Smooth muscle cell (in vitro differentiated cells): ENCODE results near the gene DDX27. TPM values are rescaled to one million over a fixed set of nuclear protein-coding genes. Genes with fewer than 3 reads are reported as not detected.

Source experiments
- DNase-seq: peaks from one replicate; lab custom pipeline; 2025; ENCODE audit not compliant: unreplicated experiment; lab: John Stamatoyannopoulos, UW
- H2AFZ ChIP-seq: fragments of 200-600 bp; sonication (generic); 2 replicates; pipeline ENCODE4 v1.6.0; 2016; ENCODE audit warnings: antibody characterized with exemption, low read depth, mild to moderate bottlenecking
- H3F3A ChIP-seq: fragments of 200-600 bp; sonication (generic); 2 replicates; pipeline ENCODE4 v1.6.0; 2017; ENCODE audit warnings: antibody characterized with exemption, low read depth
- H3K27ac ChIP-seq: fragments of 200-600 bp; sonication (generic); 2 replicates; pipeline ENCODE4 v1.5.1; 2016; ENCODE audit warnings: low read depth, mild to moderate bottlenecking
- H3K27me3 ChIP-seq: fragments of 200-600 bp; sonication (generic); 2 replicates; pipeline ENCODE4 v1.6.1; 2016; ENCODE audit warnings: low read depth, mild to moderate bottlenecking
- H3K36me3 ChIP-seq: fragments of 200-600 bp; sonication (generic); 2 replicates; pipeline ENCODE4 v1.5.1; 2016; ENCODE audit warnings: low read depth
- H3K4me1 ChIP-seq: fragments of 200-600 bp; sonication (generic); 2 replicates; pipeline ENCODE4 v1.5.1; 2016; ENCODE audit warnings: low read depth
- H3K4me2 ChIP-seq: fragments of 200-600 bp; sonication (generic); 2 replicates; pipeline ENCODE4 v1.6.0; 2016; ENCODE audit warnings: mild to moderate bottlenecking
- H3K4me3 ChIP-seq: fragments of 200-600 bp; sonication (generic); 2 replicates; pipeline ENCODE4 v1.5.1; 2016; ENCODE audit warnings: mild to moderate bottlenecking
- H3K79me2 ChIP-seq: fragments of 200-600 bp; sonication (generic); 2 replicates; pipeline ENCODE4 v1.6.0; 2016; ENCODE audit warnings: low read depth, mild to moderate bottlenecking
- H3K9ac ChIP-seq: fragments of 200-600 bp; sonication (generic); 2 replicates; pipeline ENCODE4 v1.6.0; 2016; ENCODE audit warnings: low read depth
- H3K9me3 ChIP-seq: fragments of 200-600 bp; sonication (generic); replicated peaks from 2 replicates; pipeline ENCODE4 v1.5.1; 2016; ENCODE audit warnings: low read depth
- H4K20me1 ChIP-seq: fragments of 200-600 bp; sonication (generic); 2 replicates; pipeline ENCODE4 v1.6.0; 2016; ENCODE audit warnings: low read depth
- CTCF ChIP-seq: fragments of 200-600 bp; sonication (generic); IDR thresholded peaks from 2 replicates; pipeline ENCODE4 v1.5.1; 2017; ENCODE audit warnings: borderline replicate concordance, mild to moderate bottlenecking, antibody characterized with exemption; ENCODE audit not compliant: insufficient read depth, poor library complexity, severe bottlenecking
- WGBS: methylation state at CpG from one replicate; pipeline ENCODE4 v1.1.7; 2016; ENCODE audit warnings: low lambda C conversion rate; 5-methylcytosine and 5-hydroxymethylcytosine counted together
- polyA plus RNA-seq: library from polyadenylated mRNA; unstranded; fragments of >200 nt; fragmentation: Nextera tagmentation; extraction: Ambion mirVana; gene quantifications from 2 replicates; pipeline ENCODE4 v1.2.1, GENCODE V29; 2016
- total RNA-seq: library from RNA; depleted of rRNA; stranded (reverse); fragments of >200 nt; gene quantifications from 2 replicates; pipeline ENCODE4 v1.2.3, GENCODE V29; 2014

Gene DDX27
- total and polyA plus RNA-seq, 2 experiments from 2014 or later: 19.6 to 28.3 TPM

GRCh38 chr20:49248301-49248700 is 29.1 kb downstream of the DDX27 start:
- H3K36me3 ChIP-seq: peaks cover 23% of the 10 kb centered on the region
- H3K9me3 ChIP-seq: no peaks in the 10 kb centered on the region
- no peak overlapping the region for H2AFZ ChIP-seq
- WGBS: 94% methylated on average over 10 of the region's 10 CpGs
- H3F3A ChIP-seq: peaks cover 10% of the 10 kb centered on the region
- no peak overlapping the region for H3K4me3 ChIP-seq
- no peak overlapping the region for H3K9ac ChIP-seq
- no peak overlapping the region for H3K4me2 ChIP-seq
- no peak for TF ChIP-seq CTCF
- H3K4me1 ChIP-seq: no peaks in the 10 kb centered on the region
- no peak for DNase-seq
- H3K27me3 ChIP-seq: no peaks in the 10 kb centered on the region
- peaks cover 14% of the 10 kb centered on the region for H4K20me1 ChIP-seq
- H3K79me2 ChIP-seq: no peaks in the 10 kb centered on the region
- no peak overlapping the region for H3K27ac ChIP-seq

- no peak for TF ChIP-seq CTCF
- H3K4me1 ChIP-seq: no peaks in the 10 kb centered on the region
- no peaks in the 10 kb centered on the region for H3K9me3 ChIP-seq
- H3K27me3 ChIP-seq: no peaks in the 10 kb centered on the region
- H2AFZ ChIP-seq: no peak overlapping the region
- peaks cover 10% of the 10 kb centered on the region for H3F3A ChIP-seq
- H3K9ac ChIP-seq: no peak overlapping the region
- peaks cover 14% of the 10 kb centered on the region for H4K20me1 ChIP-seq
- no peak for DNase-seq
- no peak overlapping the region for H3K4me2 ChIP-seq
- no peak overlapping the region for H3K27ac ChIP-seq
- 98% methylated on average over 18 of the region's 18 CpGs for WGBS
- H3K4me3 ChIP-seq: no peak overlapping the region
- H3K79me2 ChIP-seq: no peaks in the 10 kb centered on the region
- H3K36me3 ChIP-seq: peaks cover 29% of the 10 kb centered on the region
Observed at GRCh38 chr20:49248879-49249665, 29.9 kb downstream of the DDX27 start.

GRCh38 chr20:49252556-49253350 is 33.5 kb downstream of the DDX27 start:
- no peak overlapping the region for H3K4me3 ChIP-seq
- H3F3A ChIP-seq: peaks cover 2% of the 10 kb centered on the region
- H3K9ac ChIP-seq: no peak overlapping the region
- H3K27me3 ChIP-seq: no peaks in the 10 kb centered on the region
- H3K4me1 ChIP-seq: no peaks in the 10 kb centered on the region
- H3K27ac ChIP-seq: no peak overlapping the region
- H3K36me3 ChIP-seq: peaks cover 39% of the 10 kb centered on the region
- no peak overlapping the region for H2AFZ ChIP-seq
- 99% methylated on average over 6 of the region's 6 CpGs for WGBS
- TF ChIP-seq CTCF: no peak
- no peak for DNase-seq
- H4K20me1 ChIP-seq: no peaks in the 10 kb centered on the region
- no peaks in the 10 kb centered on the region for H3K79me2 ChIP-seq
- H3K4me2 ChIP-seq: no peak overlapping the region
- H3K9me3 ChIP-seq: no peaks in the 10 kb centered on the region
